ENCODE results near the gene B3GAT1. TPM values are rescaled to one million over a fixed set of nuclear protein-coding genes. Genes with fewer than 3 reads are reported as not detected.

The B3GAT1 gene
- total RNA-seq, 1 experiment from 2014 or later = 4.9 TPM

GRCh38 chr11:134441706-134442105 lies 29.7 kb upstream of the B3GAT1 start:
- no peak for DNase-seq (ENCODE audit: low spot score)

GRCh38 chr11:134441281-134441680 lies 29.2 kb upstream of the B3GAT1 start:
- DNase-seq (ENCODE audit: low spot score) = no peak

GRCh38 chr11:134440851-134441250 lies 28.8 kb upstream of the B3GAT1 start:
- no peak for DNase-seq (ENCODE audit: low spot score)

- peak; percentile 7 for DNase-seq (ENCODE audit: low spot score)
These were observed 26.8 kb upstream of the B3GAT1 start for GRCh38 chr11:134438542-134439537.

GRCh38 chr11:134437821-134438220 lies 25.8 kb upstream of the B3GAT1 start:
- no peak for DNase-seq (ENCODE audit: low spot score)

- no peak for DNase-seq (ENCODE audit: low spot score)
These were observed 24.7 kb upstream of the B3GAT1 start for GRCh38 chr11:134436781-134437180.

- DNase-seq (ENCODE audit: low spot score) = no peak
These were observed 21.8 kb upstream of the B3GAT1 start for GRCh38 chr11:134433806-134434205.

- no peak for DNase-seq (ENCODE audit: low spot score)
These were observed 21.2 kb upstream of the B3GAT1 start for GRCh38 chr11:134433251-134433650.

GRCh38 chr11:134432776-134433175 lies 20.7 kb upstream of the B3GAT1 start:
- no peak for DNase-seq (ENCODE audit: low spot score)

- no peak for DNase-seq (ENCODE audit: low spot score)
These were observed 17.1 kb upstream of the B3GAT1 start for GRCh38 chr11:134429106-134429505.

GRCh38 chr11:134425816-134426536 lies 13.9 kb upstream of the B3GAT1 start:
- DNase-seq (ENCODE audit: low spot score) = no peak

GRCh38 chr11:134425413-134425812 lies 13.4 kb upstream of the B3GAT1 start:
- DNase-seq (ENCODE audit: low spot score) = no peak

GRCh38 chr11:134423106-134423505 lies 11.1 kb upstream of the B3GAT1 start:
- no peak for DNase-seq (ENCODE audit: low spot score)

GRCh38 chr11:134417871-134418840 lies 6.1 kb upstream of the B3GAT1 start:
- DNase-seq (ENCODE audit: low spot score) = no peak

- no peak for DNase-seq (ENCODE audit: low spot score)
These were observed 4.7 kb upstream of the B3GAT1 start for GRCh38 chr11:134416726-134417125.

GRCh38 chr11:134414766-134415765 lies 3.0 kb upstream of the B3GAT1 start:
- DNase-seq (ENCODE audit: low spot score) = no peak

- no peak for DNase-seq (ENCODE audit: low spot score)
These were observed 2.0 kb upstream of the B3GAT1 start for GRCh38 chr11:134413826-134414731.

- DNase-seq (ENCODE audit: low spot score) = no peak
These were observed 1.2 kb upstream of the B3GAT1 start for GRCh38 chr11:134413043-134413825.
